ENCODE data around the gene RREB1.
"Not testable (repeated sequence)": the region's sequence is repeated elsewhere in the genome, so short reads cannot be mapped to it uniquely, and the experiment has no call there.

The RREB1 gene

GRCh38 chr6:7267466-7268091 lies 159.8 kb downstream of the RREB1 start:
- no peak for FAIRE-seq

- no peak for FAIRE-seq
Measured at GRCh38 chr6:7268362-7268761, 160.6 kb downstream of the RREB1 start.

- FAIRE-seq: no peak
Measured at GRCh38 chr6:7268816-7269555, 161.2 kb downstream of the RREB1 start.

- FAIRE-seq: no peak
Measured at GRCh38 chr6:7269816-7270215, 162.1 kb downstream of the RREB1 start.

- FAIRE-seq: no peak
Measured at GRCh38 chr6:7270320-7271204, 162.8 kb downstream of the RREB1 start.

- FAIRE-seq: no peak
Measured at GRCh38 chr6:7271205-7271534, 163.4 kb downstream of the RREB1 start.

GRCh38 chr6:7273709-7274108 lies 165.9 kb downstream of the RREB1 start:
- FAIRE-seq: no peak

- FAIRE-seq: not testable (repeated sequence)
Measured at GRCh38 chr6:7274525-7274924, 166.8 kb downstream of the RREB1 start.

- FAIRE-seq: no peak
Measured at GRCh38 chr6:7276199-7276524, 168.4 kb downstream of the RREB1 start.

- FAIRE-seq: no peak
Measured at GRCh38 chr6:7282097-7282906, 174.5 kb downstream of the RREB1 start.

GRCh38 chr6:7283676-7284075 lies 175.9 kb downstream of the RREB1 start:
- no peak for FAIRE-seq

- FAIRE-seq: no peak
Measured at GRCh38 chr6:7285416-7285815, 177.7 kb downstream of the RREB1 start.

GRCh38 chr6:7290079-7290478 lies 182.3 kb downstream of the RREB1 start:
- peak; percentile 46 for FAIRE-seq

- FAIRE-seq: no peak
Measured at GRCh38 chr6:7292596-7293255, 185.0 kb downstream of the RREB1 start.

GRCh38 chr6:7295916-7296315 lies 188.2 kb downstream of the RREB1 start:
- FAIRE-seq: peak; percentile 37

GRCh38 chr6:7296602-7297001 lies 188.8 kb downstream of the RREB1 start:
- FAIRE-seq: no peak

- peak; percentile 50 for FAIRE-seq
Measured at GRCh38 chr6:7298113-7298512, 190.4 kb downstream of the RREB1 start.

GRCh38 chr6:7300926-7301325 lies 193.2 kb downstream of the RREB1 start:
- no peak for FAIRE-seq

Measured in G401.6 (cell line).